Gastrocnemius medialis (tissue), 4 donors: Measurements from ENCODE around the gene BRAT1.

Experiments
- POLR2A ChIP-seq, 2 donors: fragments of 450-650 bp; IDR thresholded peaks; one replicate each; pipeline ENCODE4 v1.6.1; 2017; ENCODE audit warnings: antibody characterized with exemption in 2 of 2, mild to moderate bottlenecking in 2 of 2, moderate library complexity in 2 of 2
- TF ChIP-seq, protein P1 (sequence below), 5 experiments: fragments of 450-650 bp in 3 of 5; fragments of 200-600 bp in 2 of 5; sonication (generic) in 2 of 5; IDR thresholded peaks in 4 of 5; conservative IDR thresholded peaks in 1 of 5; 1 replicate in 4 of 5; 2 replicates in 1 of 5; pipeline ENCODE4 v1.5.1; 2016 to 2019; ENCODE audit warnings: antibody characterized with exemption in 5 of 5, mild to moderate bottlenecking in 3 of 5, moderate library complexity in 3 of 5

GRCh38 chr7:2514473-2515423, 40.6 kb downstream of the BRAT1 start:
- TF ChIP-seq, protein P1, sequence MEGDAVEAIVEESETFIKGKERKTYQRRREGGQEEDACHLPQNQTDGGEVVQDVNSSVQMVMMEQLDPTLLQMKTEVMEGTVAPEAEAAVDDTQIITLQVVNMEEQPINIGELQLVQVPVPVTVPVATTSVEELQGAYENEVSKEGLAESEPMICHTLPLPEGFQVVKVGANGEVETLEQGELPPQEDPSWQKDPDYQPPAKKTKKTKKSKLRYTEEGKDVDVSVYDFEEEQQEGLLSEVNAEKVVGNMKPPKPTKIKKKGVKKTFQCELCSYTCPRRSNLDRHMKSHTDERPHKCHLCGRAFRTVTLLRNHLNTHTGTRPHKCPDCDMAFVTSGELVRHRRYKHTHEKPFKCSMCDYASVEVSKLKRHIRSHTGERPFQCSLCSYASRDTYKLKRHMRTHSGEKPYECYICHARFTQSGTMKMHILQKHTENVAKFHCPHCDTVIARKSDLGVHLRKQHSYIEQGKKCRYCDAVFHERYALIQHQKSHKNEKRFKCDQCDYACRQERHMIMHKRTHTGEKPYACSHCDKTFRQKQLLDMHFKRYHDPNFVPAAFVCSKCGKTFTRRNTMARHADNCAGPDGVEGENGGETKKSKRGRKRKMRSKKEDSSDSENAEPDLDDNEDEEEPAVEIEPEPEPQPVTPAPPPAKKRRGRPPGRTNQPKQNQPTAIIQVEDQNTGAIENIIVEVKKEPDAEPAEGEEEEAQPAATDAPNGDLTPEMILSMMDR (IDR thresholded peaks at IDR 0.05 in 4 of 5, conservative IDR thresholded peaks at IDR 0.05 in 1 of 5), result no peak
- no peak for TF ChIP-seq POLR2A (IDR thresholded peaks at IDR 0.05)
